Large intestine (tissue), 12 donors: ENCODE results near the gene PPP6R3. TPM values are rescaled to one million over a fixed set of nuclear protein-coding genes. Genes with fewer than 3 reads are reported as not detected.

Source experiments
- DNase-seq, 2 donors: peaks; one replicate each; pipeline versions ENCODE4 v3.0.0 to v3.0.0-alpha.2; 2013
- H3K27ac ChIP-seq: one replicate; pipeline ENCODE4 v1.5.1; 2013; ENCODE audit warnings: low read length
- H3K27me3 ChIP-seq: 2 replicates; pipeline ENCODE4 v1.6.1; 2013; ENCODE audit warnings: low read length; ENCODE audit not compliant: control insufficient read depth, insufficient read depth
- H3K36me3 ChIP-seq: 2 replicates; pipeline ENCODE4 v1.6.1; 2013; ENCODE audit warnings: low read length; ENCODE audit not compliant: control insufficient read depth, insufficient read depth
- H3K4me1 ChIP-seq: one replicate; pipeline ENCODE4 v1.6.1; 2013; ENCODE audit warnings: low read length; ENCODE audit not compliant: control insufficient read depth, insufficient read depth
- H3K4me3 ChIP-seq: one replicate; pipeline ENCODE4 v1.5.1; 2013; ENCODE audit warnings: low read length
- H3K9me3 ChIP-seq: one replicate; pipeline ENCODE4 v1.6.1; 2013; ENCODE audit warnings: mild to moderate bottlenecking, low read depth, low read length, moderate library complexity; ENCODE audit not compliant: control insufficient read depth
- WGBS: methylation state at CpG from one replicate; pipeline ENCODE4 v1.1.5; 2013; ENCODE audit warnings: low lambda C conversion rate; ENCODE audit not compliant: insufficient coverage; 5-methylcytosine and 5-hydroxymethylcytosine counted together
- long read RNA-seq, 11 donors: transcript quantifications; one replicate each; lab custom pipeline, GENCODE V29; 2026
- polyA plus RNA-seq: library from polyadenylated mRNA; unstranded; fragments of 120-200 nt; gene quantifications from one replicate; pipeline ENCODE4 v1.2.1, GENCODE V29; 2013

The PPP6R3 gene
- 70.5 TPM for polyA plus RNA-seq
- long read RNA-seq, donor 1, full-length matches to known transcripts, result 2 of 2 reads
- long read RNA-seq, donor 1, partial matches to known transcripts, result 0 of 2 reads
- long read RNA-seq, donor 1, other reads (novel, unspliced or antisense), result 0 of 2 reads
- long read RNA-seq, donor 2, partial matches to known transcripts, result 0 of 1 reads
- long read RNA-seq, donor 2, other reads (novel, unspliced or antisense), result 0 of 1 reads
- long read RNA-seq, donor 3, result 0 reads
- long read RNA-seq, donor 4, result 0 reads
- long read RNA-seq, donor 5, full-length matches to known transcripts, result 4 of 4 reads
- long read RNA-seq, donor 5, partial matches to known transcripts, result 0 of 4 reads
- long read RNA-seq, donor 5, other reads (novel, unspliced or antisense), result 0 of 4 reads
- long read RNA-seq, donor 6, full-length matches to known transcripts, result 2 of 2 reads
- long read RNA-seq, donor 6, partial matches to known transcripts, result 0 of 2 reads
- long read RNA-seq, donor 6, other reads (novel, unspliced or antisense), result 0 of 2 reads
- long read RNA-seq, donor 7, result 0 reads
- long read RNA-seq, donor 8, full-length matches to known transcripts, result 4 of 84 reads
- long read RNA-seq, donor 8, partial matches to known transcripts, result 80 of 84 reads
- long read RNA-seq, donor 8, other reads (novel, unspliced or antisense), result 0 of 84 reads
- long read RNA-seq, donor 9, full-length matches to known transcripts, result 4 of 52 reads
- long read RNA-seq, donor 9, partial matches to known transcripts, result 48 of 52 reads
- long read RNA-seq, donor 9, other reads (novel, unspliced or antisense), result 0 of 52 reads
- long read RNA-seq, donor 10, full-length matches to known transcripts, result 5 of 5 reads
- long read RNA-seq, donor 10, partial matches to known transcripts, result 0 of 5 reads
- long read RNA-seq, donor 10, other reads (novel, unspliced or antisense), result 0 of 5 reads
- long read RNA-seq, donor 11, full-length matches to known transcripts, result 1 of 1 reads
- long read RNA-seq, donor 11, partial matches to known transcripts, result 0 of 1 reads
- long read RNA-seq, donor 11, other reads (novel, unspliced or antisense), result 0 of 1 reads

GRCh38 chr11:68460741-68461574, at the start of gene PPP6R3:
PPP6R3 (plus strand) TSS chr11:68460752; CDS start chr11:68537665, 76,913 bp downstream.
- H3K27me3 ChIP-seq, result no peaks in the 10 kb centered on the region
- no peaks in the 10 kb centered on the region for H3K36me3 ChIP-seq
- peak within 1 kb of the TSS; percentile 86 for H3K27ac ChIP-seq
- WGBS, result no CpG with 5 or more reads among the region's 92 CpGs
- peaks cover 10% of the 10 kb centered on the region for H3K4me1 ChIP-seq
- peak; percentile 39 to 77 for DNase-seq
- peak within 1 kb of the TSS; percentile 64 for H3K4me3 ChIP-seq
- H3K9me3 ChIP-seq, result no peaks in the 10 kb centered on the region

DNA sequence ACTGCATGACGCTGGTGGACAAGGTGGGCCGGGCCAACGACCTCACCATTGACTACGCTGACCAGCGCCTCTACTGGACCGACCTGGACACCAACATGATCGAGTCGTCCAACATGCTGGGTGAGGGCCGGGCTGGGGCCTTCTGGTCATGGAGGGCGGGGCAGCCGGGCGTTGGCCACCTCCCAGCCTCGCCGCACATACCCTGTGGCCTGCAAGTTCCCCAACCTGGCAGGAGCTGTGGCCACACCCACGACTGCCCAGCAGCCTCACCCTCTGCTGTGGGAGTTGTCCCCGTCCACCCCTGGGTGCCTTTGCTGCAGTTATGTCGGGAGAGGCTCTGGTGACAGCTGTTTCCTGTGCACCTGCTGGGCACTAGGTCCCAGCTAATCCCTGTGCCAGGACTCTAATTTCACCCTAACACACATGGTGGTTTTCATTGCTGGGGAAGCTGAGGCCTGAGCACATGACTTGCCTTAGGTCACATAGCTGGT, 49.0 kb upstream of the PPP6R3 start:
- H3K27me3 ChIP-seq, result no peaks in the 10 kb centered on the region
- WGBS, result no CpG with 5 or more reads among the region's 17 CpGs
- H3K4me3 ChIP-seq, result no peak overlapping the region
- H3K4me1 ChIP-seq, result no peaks in the 10 kb centered on the region
- H3K36me3 ChIP-seq, result peaks cover 86% of the 10 kb centered on the region
- no peak overlapping the region for H3K27ac ChIP-seq
- no peaks in the 10 kb centered on the region for H3K9me3 ChIP-seq
- no peak for DNase-seq

GRCh38 chr11:68412593-68413475, 47.7 kb upstream of the PPP6R3 start:
- DNase-seq, result no peak
- H3K27ac ChIP-seq, result no peak overlapping the region
- no peaks in the 10 kb centered on the region for H3K4me1 ChIP-seq
- H3K36me3 ChIP-seq, result peaks cover 85% of the 10 kb centered on the region
- H3K4me3 ChIP-seq, result no peak overlapping the region
- H3K9me3 ChIP-seq, result no peaks in the 10 kb centered on the region
- WGBS, result no CpG with 5 or more reads among the region's 24 CpGs
- no peaks in the 10 kb centered on the region for H3K27me3 ChIP-seq

- Histone ChIP-seq H3K36me3 (peaks cover 83% of the 10 kb centered on the region), H3K27ac (no peak overlapping the region), H3K27me3 (no peaks in the 10 kb centered on the region), H3K4me3 (no peak overlapping the region), H3K9me3 (no peaks in the 10 kb centered on the region), H3K4me1 (no peaks in the 10 kb centered on the region)
- no peak for DNase-seq
- no CpG with 5 or more reads among the region's 27 CpGs for WGBS
These were observed 47.0 kb upstream of the PPP6R3 start for GRCh38 chr11:68413591-68413999.

DNA sequence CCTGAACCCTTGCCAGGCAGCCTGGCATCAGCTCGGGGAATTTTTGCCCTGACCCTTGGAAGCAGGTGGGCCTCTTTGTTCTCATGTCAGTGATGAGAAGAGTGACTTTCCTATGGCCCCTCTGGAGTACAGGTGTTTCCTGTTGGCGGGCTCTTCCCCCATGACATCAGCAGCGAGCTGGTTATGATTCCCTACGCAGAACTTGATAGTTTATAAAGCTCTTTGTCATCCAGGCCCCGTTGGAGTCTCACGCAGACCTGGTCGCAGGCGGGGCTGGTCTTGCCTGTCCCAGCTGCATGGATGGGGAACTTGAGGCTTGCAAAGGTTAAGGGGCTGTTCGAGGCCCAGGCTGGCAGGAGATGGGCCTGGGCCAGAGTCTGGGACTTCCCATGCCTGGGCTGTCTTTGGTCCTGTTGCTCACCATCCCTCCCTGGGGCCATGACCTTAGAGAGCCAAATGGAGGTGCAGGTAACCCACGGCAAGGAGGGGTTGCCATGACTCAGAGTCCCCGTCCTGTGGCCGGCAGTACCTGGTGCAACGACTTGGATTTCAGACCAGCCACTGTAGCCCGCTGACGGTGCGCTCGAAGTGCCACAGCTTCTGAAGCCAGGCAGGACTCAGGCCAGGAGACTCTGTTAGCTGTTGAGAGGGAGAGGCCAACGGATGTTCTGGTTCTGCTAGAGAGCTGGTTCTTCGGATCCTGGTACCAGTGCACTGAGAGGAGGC, 45.9 kb upstream of the PPP6R3 start:
- Histone ChIP-seq H3K4me3 (no peak overlapping the region), H3K27ac (no peak overlapping the region), H3K4me1 (no peaks in the 10 kb centered on the region), H3K9me3 (no peaks in the 10 kb centered on the region), H3K36me3 (peaks cover 86% of the 10 kb centered on the region), H3K27me3 (no peaks in the 10 kb centered on the region)
- WGBS, result no CpG with 5 or more reads among the region's 19 CpGs
- no peak for DNase-seq

- H3K4me1 ChIP-seq, result no peaks in the 10 kb centered on the region
- WGBS, result 100% methylated on average over 2 of the region's 22 CpGs
- H3K27ac ChIP-seq, result no peak overlapping the region
- peaks cover 83% of the 10 kb centered on the region for H3K36me3 ChIP-seq
- DNase-seq, result no peak
- no peaks in the 10 kb centered on the region for H3K9me3 ChIP-seq
- no peak overlapping the region for H3K4me3 ChIP-seq
- H3K27me3 ChIP-seq, result no peaks in the 10 kb centered on the region
These were observed 44.4 kb upstream of the PPP6R3 start for GRCh38 chr11:68416070-68416578.

GRCh38 chr11:68418648-68419047, 41.9 kb upstream of the PPP6R3 start:
- H3K9me3 ChIP-seq, result peaks cover 5% of the 10 kb centered on the region
- H3K4me3 ChIP-seq, result no peak overlapping the region
- no peak overlapping the region for H3K27ac ChIP-seq
- no peaks in the 10 kb centered on the region for H3K4me1 ChIP-seq
- WGBS, result no CpG with 5 or more reads among the region's 6 CpGs
- H3K36me3 ChIP-seq, result peaks cover 82% of the 10 kb centered on the region
- H3K27me3 ChIP-seq, result no peaks in the 10 kb centered on the region
- DNase-seq, result no peak

- H3K36me3 ChIP-seq, result peaks cover 82% of the 10 kb centered on the region
These were observed 40.4 kb upstream of the PPP6R3 start for GRCh38 chr11:68420171-68420570.

More at GRCh38 chr11:68420171-68420570, 40.4 kb upstream of the PPP6R3 start:
- Histone ChIP-seq H3K27me3 (no peaks in the 10 kb centered on the region), H3K4me3 (no peak overlapping the region), H3K27ac (no peak overlapping the region), H3K9me3 (peaks cover 8% of the 10 kb centered on the region), H3K4me1 (no peaks in the 10 kb centered on the region)
- no CpG with 5 or more reads among the region's 7 CpGs for WGBS
- no peak for DNase-seq
